Cardiac fibroblast (primary cell): Measurements from ENCODE around the gene FAM131B.

Experiments
- DNase-seq, 2 donors: peaks; one replicate each; pipeline versions ENCODE4 v3.0.0 to v3.0.0-alpha.2; 2010; ENCODE audit warnings: low read depth in 2 of 2
- H3K4me3 ChIP-seq, 2 donors: replicated peaks in 1 of 2; 1 replicate in 1 of 2; 2 replicates in 1 of 2; pipeline ENCODE4 v1.5.1; 2011; ENCODE audit warnings: low read depth in 2 of 2, low read length in 2 of 2, mild to moderate bottlenecking in 2 of 2, moderate library complexity in 1 of 2
- TF ChIP-seq, protein P1 (sequence below): IDR thresholded peaks from one replicate; pipeline ENCODE4 v1.5.1; 2011; ENCODE audit warnings: low read depth, mild to moderate bottlenecking, low read length, inconsistent platforms

Gene FAM131B

DNA sequence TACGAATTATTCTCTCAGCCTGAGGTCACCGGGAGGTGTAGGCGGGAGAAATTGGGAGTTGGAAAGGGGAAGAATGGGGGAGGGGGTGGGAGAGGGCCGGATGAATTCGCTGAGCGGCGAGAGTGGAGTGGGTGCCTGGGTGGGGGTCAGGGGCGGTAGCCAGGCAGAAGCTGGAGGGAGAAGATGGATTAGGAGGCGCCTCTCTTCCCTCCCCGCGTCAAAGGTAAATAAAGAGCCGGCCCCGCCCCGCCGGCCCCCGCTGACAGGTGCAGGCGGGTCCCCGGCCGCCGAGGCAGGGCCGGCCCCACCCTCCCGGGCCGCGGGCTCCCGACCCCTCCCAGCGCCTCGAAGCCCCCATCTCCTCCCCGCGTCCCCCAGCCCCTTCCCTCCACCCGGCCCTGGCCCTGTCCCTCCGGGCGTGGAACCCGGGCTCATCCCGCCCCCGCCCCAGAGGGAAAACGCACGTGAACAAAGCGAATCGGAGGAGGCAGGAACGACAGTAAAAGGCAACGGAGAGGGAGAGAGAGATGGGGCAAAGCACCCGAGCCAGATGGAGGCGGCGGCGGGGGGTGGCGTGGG is 872 bp downstream of the FAM131B start:
- TF ChIP-seq, protein P1, sequence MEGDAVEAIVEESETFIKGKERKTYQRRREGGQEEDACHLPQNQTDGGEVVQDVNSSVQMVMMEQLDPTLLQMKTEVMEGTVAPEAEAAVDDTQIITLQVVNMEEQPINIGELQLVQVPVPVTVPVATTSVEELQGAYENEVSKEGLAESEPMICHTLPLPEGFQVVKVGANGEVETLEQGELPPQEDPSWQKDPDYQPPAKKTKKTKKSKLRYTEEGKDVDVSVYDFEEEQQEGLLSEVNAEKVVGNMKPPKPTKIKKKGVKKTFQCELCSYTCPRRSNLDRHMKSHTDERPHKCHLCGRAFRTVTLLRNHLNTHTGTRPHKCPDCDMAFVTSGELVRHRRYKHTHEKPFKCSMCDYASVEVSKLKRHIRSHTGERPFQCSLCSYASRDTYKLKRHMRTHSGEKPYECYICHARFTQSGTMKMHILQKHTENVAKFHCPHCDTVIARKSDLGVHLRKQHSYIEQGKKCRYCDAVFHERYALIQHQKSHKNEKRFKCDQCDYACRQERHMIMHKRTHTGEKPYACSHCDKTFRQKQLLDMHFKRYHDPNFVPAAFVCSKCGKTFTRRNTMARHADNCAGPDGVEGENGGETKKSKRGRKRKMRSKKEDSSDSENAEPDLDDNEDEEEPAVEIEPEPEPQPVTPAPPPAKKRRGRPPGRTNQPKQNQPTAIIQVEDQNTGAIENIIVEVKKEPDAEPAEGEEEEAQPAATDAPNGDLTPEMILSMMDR: no peak
- peak overlapping the region; percentile 52 to 54 for H3K4me3 ChIP-seq
- no peak for DNase-seq

DNA sequence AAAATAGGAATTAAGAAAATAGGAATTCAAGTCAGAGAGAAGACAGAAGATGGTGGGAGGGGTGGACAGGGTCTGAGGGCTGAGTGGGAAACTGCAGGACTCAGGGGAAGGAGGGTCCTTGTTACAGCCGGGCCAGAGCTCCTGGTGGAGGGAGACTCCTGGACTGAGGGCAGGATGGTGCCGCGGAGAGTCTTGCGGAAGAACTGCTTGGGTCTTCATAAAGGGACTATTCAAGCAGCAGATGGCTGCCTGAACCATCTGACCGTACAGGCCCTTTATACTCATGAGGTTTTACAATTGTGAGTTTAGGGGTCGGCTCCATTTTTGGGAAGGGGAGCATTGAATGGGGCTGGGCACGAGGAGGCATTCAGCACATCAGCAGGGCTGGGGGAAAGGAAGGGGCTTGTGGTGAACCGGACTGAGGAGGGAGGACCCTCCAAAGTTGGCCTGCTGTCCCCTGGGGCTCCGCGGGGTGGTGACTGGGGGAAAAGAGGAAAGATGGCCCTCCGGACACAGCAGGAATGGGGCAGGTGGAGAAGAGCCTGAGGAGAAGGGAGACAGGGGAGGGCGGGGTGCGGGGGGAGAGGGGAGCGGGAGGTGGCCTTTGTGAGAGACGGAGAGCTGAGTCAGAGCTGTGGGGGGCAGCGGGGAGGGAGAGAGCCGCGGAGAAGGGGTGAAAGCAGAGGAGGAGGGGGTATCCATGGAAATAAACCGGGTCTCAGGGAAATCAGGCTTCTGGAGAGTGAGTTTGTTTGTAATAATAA is 1.5 kb downstream of the FAM131B start:
- no peak for DNase-seq
- TF ChIP-seq, protein P1: no peak
- no peak overlapping the region for H3K4me3 ChIP-seq

DNA sequence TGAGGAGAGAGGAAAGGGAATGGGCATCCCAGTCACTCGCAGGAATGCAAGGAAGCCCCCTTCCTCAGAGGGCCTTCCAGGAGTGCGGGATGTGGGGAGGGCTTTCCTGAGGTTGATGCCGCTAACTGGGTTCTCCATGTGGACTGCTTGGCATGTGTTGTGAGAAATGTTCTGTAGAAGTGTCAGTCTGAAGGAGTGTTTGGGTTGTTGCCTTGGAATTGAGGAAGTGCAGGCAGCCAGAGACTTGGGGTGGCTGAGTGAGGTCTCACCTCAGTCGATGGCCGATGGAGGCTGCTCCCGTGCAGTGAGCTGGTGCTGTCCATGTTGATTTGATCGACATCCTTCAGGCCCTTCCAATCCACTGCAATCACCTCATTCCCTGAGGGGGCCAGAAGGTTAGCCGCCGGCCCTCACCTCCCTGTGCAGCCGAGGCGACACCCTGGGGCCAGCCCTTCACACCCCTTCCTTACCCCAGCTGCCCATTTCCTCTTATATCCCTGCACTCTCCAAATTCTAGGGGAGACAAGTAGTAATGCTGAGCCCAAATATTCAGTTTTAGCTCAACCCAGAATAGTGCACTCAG is 2.7 kb downstream of the FAM131B start:
- H3K4me3 ChIP-seq: no peak overlapping the region
- TF ChIP-seq, protein P1: no peak
- no peak for DNase-seq

DNA sequence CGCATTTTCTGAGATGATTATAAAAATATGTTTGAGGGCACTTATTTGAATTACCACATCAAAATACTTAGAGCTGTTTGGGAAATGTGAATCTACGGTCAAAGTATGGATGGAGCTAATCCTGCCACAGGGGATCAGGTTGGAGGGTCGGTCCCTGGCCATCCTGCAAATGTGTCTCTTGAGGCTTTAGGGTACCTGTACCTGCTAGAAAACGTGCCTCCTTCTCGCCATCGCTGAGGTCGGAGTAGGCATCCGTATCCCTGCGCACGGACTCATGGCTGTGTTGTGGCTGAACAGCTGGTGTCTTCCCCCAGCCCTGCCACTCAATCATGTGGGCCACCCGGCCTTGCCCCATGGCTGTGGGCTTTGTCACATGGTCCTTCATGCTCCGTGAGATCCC is 3.9 kb downstream of the FAM131B start:
- no peak overlapping the region for H3K4me3 ChIP-seq
- TF ChIP-seq, protein P1: no peak
- no peak for DNase-seq

DNA sequence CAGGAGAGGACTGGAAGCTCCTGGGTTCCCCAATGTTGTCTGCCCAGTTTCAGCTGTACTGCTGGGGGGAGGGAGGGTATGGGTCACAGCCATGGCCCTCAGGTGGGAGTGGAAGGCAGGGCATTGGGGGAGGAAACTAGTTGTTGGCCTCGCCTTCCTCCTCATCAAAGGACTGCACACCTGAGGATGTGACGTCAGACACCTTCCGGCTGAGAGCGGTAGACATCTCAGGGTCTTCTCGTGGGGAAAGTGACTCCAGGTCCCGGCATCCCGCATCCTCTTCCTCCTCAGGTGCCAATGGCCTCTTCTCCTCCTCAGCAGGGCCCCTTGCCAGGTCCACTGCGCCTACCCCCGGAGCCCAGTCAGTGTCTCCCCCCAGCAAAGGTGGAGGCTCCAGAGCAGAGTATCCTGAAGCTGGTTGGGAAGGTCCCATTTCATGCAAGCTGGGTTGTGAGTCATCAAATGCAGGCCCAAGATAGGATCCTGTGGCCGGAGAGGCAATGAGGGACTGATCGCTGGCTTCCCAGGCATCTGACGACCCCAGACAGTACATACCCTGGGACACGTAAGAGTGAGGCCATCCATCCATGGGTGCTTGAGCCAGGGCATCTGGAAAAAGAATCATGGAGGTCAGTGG is 6.0 kb downstream of the FAM131B start:
- no peak overlapping the region for H3K4me3 ChIP-seq
- no peak for DNase-seq
- TF ChIP-seq, protein P1: no peak

DNA sequence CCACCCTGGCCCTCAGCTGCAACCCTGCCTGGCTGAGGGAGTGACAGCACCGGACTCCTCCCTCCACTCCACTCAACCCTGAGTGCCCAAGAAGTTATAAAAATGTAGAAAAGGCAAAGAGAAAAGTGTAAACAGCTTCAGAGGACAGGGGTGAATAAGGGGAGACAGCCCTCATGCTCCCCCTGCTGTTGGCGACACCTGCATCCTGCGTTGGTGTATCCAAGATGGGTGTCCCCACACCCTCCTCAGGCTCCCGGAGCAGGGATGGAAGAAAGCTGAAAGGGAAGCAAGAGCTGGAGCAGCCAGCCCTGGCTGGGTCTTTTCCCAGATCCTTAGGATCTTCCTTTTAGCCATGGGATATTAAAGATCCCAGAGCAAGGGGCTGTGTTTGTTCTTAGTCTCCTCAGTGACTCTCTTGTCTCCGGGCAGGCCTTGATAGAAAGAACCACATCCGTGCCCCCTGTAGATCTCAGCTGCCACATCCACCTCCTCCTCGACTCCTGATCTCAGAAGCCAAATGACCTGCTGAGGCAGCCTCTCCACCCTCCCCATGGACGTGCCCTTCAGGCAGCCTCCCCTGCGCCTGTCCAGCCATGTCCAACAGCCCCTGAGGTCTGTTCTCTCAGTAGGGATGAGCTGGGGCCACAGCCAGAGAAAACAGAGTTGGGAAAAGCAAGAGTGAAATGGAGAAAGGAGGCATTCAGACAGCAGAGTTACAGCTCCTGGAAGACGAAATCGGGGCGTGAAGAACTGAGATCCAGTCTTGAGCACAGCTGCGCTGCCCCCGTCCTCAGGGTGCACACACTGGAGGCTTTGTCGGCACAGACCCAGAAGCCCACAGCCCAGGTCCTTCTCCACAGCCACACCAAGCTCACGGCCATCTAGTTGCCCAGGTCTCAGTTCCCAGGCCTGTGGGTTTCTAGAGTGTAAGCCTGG is 6.8 kb downstream of the FAM131B start:
- no peak overlapping the region for H3K4me3 ChIP-seq
- DNase-seq: no peak
- TF ChIP-seq, protein P1: no peak
